ENCODE results near the gene SRBD1. TPM values are rescaled to one million over a fixed set of nuclear protein-coding genes. Genes with fewer than 3 reads are reported as not detected.

Gene SRBD1
- total RNA-seq, 1 experiment from 2014 or later = 20.6 TPM

GRCh38 chr2:45591073-45591472 lies 20.0 kb downstream of the SRBD1 start:
- Histone ChIP-seq H3K9me2 (ENCODE audit: insufficient read depth) (no peaks in the 10 kb centered on the region), H3K9me3 (ENCODE audit: control insufficient read depth in 1 of 2, insufficient read depth in 1 of 2, low read depth in 1 of 2, low read length in 2 of 2) (no peaks in the 10 kb centered on the region), H4K20me1 (ENCODE audit: insufficient read depth) (peaks cover 6% of the 10 kb centered on the region; the same call in 1 of the 2 replicates), H3K9ac (ENCODE audit: low read length) (no peak overlapping the region), H3K27me3 (ENCODE audit: insufficient read depth, low read length) (no peaks in the 10 kb centered on the region), H3K4me2 (ENCODE audit: low read length) (no peak overlapping the region), H3K79me2 (ENCODE audit: insufficient read depth, low read length) (peaks cover 82% of the 10 kb centered on the region), H2AFZ (ENCODE audit: low read depth, low read length, poor library complexity, severe bottlenecking) (no peak overlapping the region), H3K27ac (ENCODE audit: low read depth, low read length) (no peak overlapping the region), H3K36me3 (ENCODE audit: control insufficient read depth in 1 of 2, insufficient read depth in 2 of 2, low read length in 2 of 2) (peaks cover 0 to 16% of the 10 kb centered on the region in 2 experiments; a peak in 1 of 4 replicates), H3K4me1 (ENCODE audit: control insufficient read depth in 1 of 2, insufficient read depth in 2 of 2, low read length in 2 of 2) (no peaks in the 10 kb centered on the region), H3K4me3 (replicated peaks in 1 of 2; ENCODE audit: low read depth in 1 of 2, low read length in 2 of 2) (no peak overlapping the region)
- no peak for TF ChIP-seq CEBPB (IDR thresholded peaks at IDR 0.05; ENCODE audit: low read depth)
- no peak for TF ChIP-seq EZH2phosphoT487 (IDR thresholded peaks at IDR 0.05; ENCODE audit: borderline replicate concordance)
- TF ChIP-seq SIN3A (IDR thresholded peaks at IDR 0.05; ENCODE audit: low read depth) = no peak
- TF ChIP-seq YY1 (IDR thresholded peaks at IDR 0.05; ENCODE audit: extremely low read depth, insufficient replicate concordance, low read depth, low read length) = no peak
- TF ChIP-seq, protein P1, sequence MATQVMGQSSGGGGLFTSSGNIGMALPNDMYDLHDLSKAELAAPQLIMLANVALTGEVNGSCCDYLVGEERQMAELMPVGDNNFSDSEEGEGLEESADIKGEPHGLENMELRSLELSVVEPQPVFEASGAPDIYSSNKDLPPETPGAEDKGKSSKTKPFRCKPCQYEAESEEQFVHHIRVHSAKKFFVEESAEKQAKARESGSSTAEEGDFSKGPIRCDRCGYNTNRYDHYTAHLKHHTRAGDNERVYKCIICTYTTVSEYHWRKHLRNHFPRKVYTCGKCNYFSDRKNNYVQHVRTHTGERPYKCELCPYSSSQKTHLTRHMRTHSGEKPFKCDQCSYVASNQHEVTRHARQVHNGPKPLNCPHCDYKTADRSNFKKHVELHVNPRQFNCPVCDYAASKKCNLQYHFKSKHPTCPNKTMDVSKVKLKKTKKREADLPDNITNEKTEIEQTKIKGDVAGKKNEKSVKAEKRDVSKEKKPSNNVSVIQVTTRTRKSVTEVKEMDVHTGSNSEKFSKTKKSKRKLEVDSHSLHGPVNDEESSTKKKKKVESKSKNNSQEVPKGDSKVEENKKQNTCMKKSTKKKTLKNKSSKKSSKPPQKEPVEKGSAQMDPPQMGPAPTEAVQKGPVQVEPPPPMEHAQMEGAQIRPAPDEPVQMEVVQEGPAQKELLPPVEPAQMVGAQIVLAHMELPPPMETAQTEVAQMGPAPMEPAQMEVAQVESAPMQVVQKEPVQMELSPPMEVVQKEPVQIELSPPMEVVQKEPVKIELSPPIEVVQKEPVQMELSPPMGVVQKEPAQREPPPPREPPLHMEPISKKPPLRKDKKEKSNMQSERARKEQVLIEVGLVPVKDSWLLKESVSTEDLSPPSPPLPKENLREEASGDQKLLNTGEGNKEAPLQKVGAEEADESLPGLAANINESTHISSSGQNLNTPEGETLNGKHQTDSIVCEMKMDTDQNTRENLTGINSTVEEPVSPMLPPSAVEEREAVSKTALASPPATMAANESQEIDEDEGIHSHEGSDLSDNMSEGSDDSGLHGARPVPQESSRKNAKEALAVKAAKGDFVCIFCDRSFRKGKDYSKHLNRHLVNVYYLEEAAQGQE (IDR thresholded peaks at IDR 0.05; ENCODE audit: low read depth) = no peak
- TF ChIP-seq, protein P2, sequence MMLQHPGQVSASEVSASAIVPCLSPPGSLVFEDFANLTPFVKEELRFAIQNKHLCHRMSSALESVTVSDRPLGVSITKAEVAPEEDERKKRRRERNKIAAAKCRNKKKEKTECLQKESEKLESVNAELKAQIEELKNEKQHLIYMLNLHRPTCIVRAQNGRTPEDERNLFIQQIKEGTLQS (IDR thresholded peaks at IDR 0.05) = no peak
- TF ChIP-seq POLR2A (IDR thresholded peaks at IDR 0.05; ENCODE audit: borderline replicate concordance, extremely low read depth, insufficient read depth, insufficient read length) = no peak
- TF ChIP-seq EZH2 (IDR thresholded peaks at IDR 0.05) = no peak
- no peak for TF ChIP-seq MAX (IDR thresholded peaks at IDR 0.05)
- no peak for TF ChIP-seq RAD21 (IDR thresholded peaks at IDR 0.05; ENCODE audit: low read depth)
- TF ChIP-seq SP1 (IDR thresholded peaks at IDR 0.05; ENCODE audit: low read depth) = no peak
- TF ChIP-seq POLR2AphosphoS5 (IDR thresholded peaks at IDR 0.05; ENCODE audit: low read depth, low read length) = no peak
- no peak for TF ChIP-seq CBX3 (IDR thresholded peaks at IDR 0.05; ENCODE audit: low read depth)
- TF ChIP-seq, protein P3, sequence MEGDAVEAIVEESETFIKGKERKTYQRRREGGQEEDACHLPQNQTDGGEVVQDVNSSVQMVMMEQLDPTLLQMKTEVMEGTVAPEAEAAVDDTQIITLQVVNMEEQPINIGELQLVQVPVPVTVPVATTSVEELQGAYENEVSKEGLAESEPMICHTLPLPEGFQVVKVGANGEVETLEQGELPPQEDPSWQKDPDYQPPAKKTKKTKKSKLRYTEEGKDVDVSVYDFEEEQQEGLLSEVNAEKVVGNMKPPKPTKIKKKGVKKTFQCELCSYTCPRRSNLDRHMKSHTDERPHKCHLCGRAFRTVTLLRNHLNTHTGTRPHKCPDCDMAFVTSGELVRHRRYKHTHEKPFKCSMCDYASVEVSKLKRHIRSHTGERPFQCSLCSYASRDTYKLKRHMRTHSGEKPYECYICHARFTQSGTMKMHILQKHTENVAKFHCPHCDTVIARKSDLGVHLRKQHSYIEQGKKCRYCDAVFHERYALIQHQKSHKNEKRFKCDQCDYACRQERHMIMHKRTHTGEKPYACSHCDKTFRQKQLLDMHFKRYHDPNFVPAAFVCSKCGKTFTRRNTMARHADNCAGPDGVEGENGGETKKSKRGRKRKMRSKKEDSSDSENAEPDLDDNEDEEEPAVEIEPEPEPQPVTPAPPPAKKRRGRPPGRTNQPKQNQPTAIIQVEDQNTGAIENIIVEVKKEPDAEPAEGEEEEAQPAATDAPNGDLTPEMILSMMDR (IDR thresholded peaks at IDR 0.05 in 2 of 3, conservative IDR thresholded peaks at IDR 0.05 in 1 of 3; ENCODE audit: borderline replicate concordance in 1 of 3, insufficient read depth in 1 of 3, low read depth in 2 of 3, low read length in 2 of 3) = no peak
- TF ChIP-seq SRF (IDR thresholded peaks at IDR 0.05; ENCODE audit: low read depth) = no peak
- BruUV-seq (replicated peaks) = no TSS peak
- ChIA-PET RAD21 (ENCODE audit: low non-redundant PET in 1 of 2, low total read pairs in 2 of 2, uncharacterized antibody in 2 of 2, unreplicated experiment in 2 of 2) (no interaction called here), CTCF (no interaction called here), POLR2A (no interaction called here)
- no peak for DNase-seq (ENCODE audit: low read depth, low spot score)
- no peak for ATAC-seq
- intact Hi-C loops (cut with micrococcal nuclease) = no loop called here

Measured in HCT116 (cell line).